MG63 (cell line): ENCODE data around the gene TAGLN2. TPM values are rescaled to one million over a fixed set of nuclear protein-coding genes. Genes with fewer than 3 reads are reported as not detected.

Source experiments
- DNase-seq: peaks from one replicate; pipeline ENCODE4 v3.0.0-alpha.2; 2020
- H3K27me3 ChIP-seq: fragments of 250-450 bp; sonication (Bioruptor Pico); 2 replicates; pipeline ENCODE4 v1.5.1; 2020; ENCODE audit warnings: mild to moderate bottlenecking, moderate library complexity
- H3K36me3 ChIP-seq: fragments of 250-450 bp; sonication (Bioruptor Pico); 2 replicates; pipeline ENCODE4 v1.5.1; 2020; ENCODE audit warnings: mild to moderate bottlenecking, moderate library complexity
- H3K4me3 ChIP-seq: fragments of 250-450 bp; sonication (Bioruptor Pico); 2 replicates; pipeline ENCODE4 v1.5.1; 2020; ENCODE audit warnings: mild to moderate bottlenecking, moderate library complexity
- H3K9me3 ChIP-seq: fragments of 250-450 bp; sonication (Bioruptor Pico); 2 replicates; pipeline ENCODE4 v1.5.1; 2020; ENCODE audit warnings: mild to moderate bottlenecking, moderate library complexity
- total RNA-seq: library from RNA; depleted of rRNA; stranded (reverse); fragments of >200 nt; shearing (Covaris generic); gene quantifications from 2 replicates; pipeline ENCODE4 v1.2.3, GENCODE V29; 2014; ENCODE audit warnings: low replicate concordance

Gene TAGLN2
- total RNA-seq, 1 experiment from 2014 or later, result 1,079 TPM

- no peak for DNase-seq
- Histone ChIP-seq H3K27me3 (0 out of 2 replicates have a peak, but pooled peaks cover 7% of the 10 kb centered on the region), H3K9me3 (no peaks in the 10 kb centered on the region), H3K36me3 (no peaks in the 10 kb centered on the region), H3K4me3 (no peak overlapping the region)
Observed at GRCh38 chr1:159941591-159942560, 16.6 kb upstream of the TAGLN2 start.

DNA sequence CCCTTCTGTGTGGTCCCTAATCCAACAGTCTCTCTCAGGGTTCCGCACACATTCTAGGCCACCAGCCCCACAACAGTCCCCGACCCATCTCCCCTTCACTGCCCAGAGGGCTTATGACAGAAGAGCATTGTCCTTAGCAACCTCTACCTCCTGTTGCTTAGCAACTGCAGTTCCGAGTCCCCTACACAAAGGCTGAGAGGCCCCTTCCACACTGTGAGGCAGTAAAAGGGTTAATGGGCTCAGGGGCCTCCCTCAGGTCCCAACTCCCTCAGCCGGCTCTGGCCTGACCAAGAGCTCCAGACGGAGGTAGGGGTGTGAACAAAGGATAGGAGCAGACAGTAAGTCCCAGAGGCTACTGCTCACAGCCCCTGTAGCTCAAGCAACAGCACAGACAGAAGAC is 15.8 kb upstream of the TAGLN2 start:
- H3K36me3 ChIP-seq, result no peaks in the 10 kb centered on the region
- H3K9me3 ChIP-seq, result no peaks in the 10 kb centered on the region
- no peak for DNase-seq
- 0 out of 2 replicates have a peak, but pooled peaks cover 7% of the 10 kb centered on the region for H3K27me3 ChIP-seq
- H3K4me3 ChIP-seq, result no peak overlapping the region

- H3K4me3 ChIP-seq, result no peak overlapping the region
- DNase-seq, result no peak
- no peaks in the 10 kb centered on the region for H3K36me3 ChIP-seq
- no peaks in the 10 kb centered on the region for H3K27me3 ChIP-seq
- H3K9me3 ChIP-seq, result no peaks in the 10 kb centered on the region
Observed at GRCh38 chr1:159940006-159940620, 14.8 kb upstream of the TAGLN2 start.

GRCh38 chr1:159939678-159940002 is 14.3 kb upstream of the TAGLN2 start:
- no peak overlapping the region for H3K4me3 ChIP-seq
- H3K27me3 ChIP-seq, result no peaks in the 10 kb centered on the region
- no peak for DNase-seq

GRCh38 chr1:159938905-159939677 is 13.8 kb upstream of the TAGLN2 start:
- H3K27me3 ChIP-seq, result no peaks in the 10 kb centered on the region
- no peaks in the 10 kb centered on the region for H3K9me3 ChIP-seq
- no peak for DNase-seq
- H3K36me3 ChIP-seq, result no peaks in the 10 kb centered on the region
- H3K4me3 ChIP-seq, result no peak overlapping the region

More at GRCh38 chr1:159939678-159940002, 14.3 kb upstream of the TAGLN2 start:
- no peaks in the 10 kb centered on the region for H3K9me3 ChIP-seq
- no peaks in the 10 kb centered on the region for H3K36me3 ChIP-seq

DNA sequence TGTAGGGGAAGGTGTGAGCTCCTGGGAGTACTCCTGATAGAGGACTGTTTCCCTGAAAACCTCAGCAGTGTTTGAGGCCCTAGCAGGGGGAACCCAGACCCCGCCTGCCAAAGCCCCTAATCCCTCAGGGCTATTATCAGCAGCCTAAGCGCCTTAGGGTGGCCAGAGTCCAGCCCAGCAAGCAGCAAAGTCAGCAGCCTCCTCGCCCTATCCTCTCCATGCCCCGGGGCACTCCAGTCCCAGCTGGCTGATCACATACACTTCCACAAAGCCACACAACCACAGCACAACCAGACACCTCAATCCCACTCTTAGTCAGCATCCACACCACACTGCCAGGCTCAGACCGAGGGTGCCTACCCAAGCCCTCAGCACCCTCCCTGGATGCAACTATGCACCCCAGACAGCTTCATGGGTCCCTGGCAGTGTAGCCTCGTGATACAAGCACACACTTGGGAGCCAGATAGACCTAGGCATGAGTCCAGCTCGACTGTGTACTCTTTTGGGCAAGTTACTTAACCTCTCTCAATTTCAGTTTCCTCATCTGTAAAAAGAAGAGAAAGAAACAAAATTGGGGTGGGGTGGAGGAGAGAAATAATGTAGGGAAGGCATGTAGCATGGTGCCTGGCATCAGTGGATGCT is 13.0 kb upstream of the TAGLN2 start:
- no peaks in the 10 kb centered on the region for H3K9me3 ChIP-seq
- H3K4me3 ChIP-seq, result no peak overlapping the region
- peak; percentile 39 for DNase-seq
- no peaks in the 10 kb centered on the region for H3K27me3 ChIP-seq
- H3K36me3 ChIP-seq, result no peaks in the 10 kb centered on the region

DNA sequence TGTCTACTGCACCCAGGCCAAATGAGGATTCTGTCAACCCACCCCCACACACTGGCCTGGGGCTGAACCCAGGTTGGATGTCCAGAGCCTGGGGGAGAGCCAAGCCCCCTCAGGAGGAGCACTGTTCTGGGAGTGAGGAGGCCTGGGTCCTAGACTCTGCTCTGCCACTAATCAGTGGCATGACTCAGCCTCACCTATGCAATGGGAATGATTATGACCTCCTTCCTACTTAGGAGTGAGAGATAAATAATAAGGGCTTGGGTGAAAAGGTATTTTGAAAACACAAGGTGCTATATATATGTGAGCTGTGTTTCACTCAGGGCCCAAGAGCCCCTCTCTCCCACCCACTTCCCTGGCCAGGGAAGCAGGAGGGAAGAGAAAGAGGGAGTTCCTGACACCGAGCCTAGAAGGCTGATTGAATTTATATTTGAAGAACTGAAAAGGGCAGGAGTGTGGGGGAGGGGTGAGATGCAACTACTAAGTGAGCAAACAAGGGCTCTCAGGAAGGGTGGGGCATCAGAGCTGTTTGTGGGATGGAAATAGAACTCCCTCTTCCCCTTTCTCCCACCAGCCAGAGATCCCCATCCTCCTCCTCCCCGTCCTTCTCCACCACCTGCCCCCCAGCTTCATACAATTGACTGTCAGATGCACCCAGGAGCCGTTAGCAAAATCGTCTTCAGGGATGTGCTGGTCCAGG is 11.9 kb upstream of the TAGLN2 start:
- no peak overlapping the region for H3K4me3 ChIP-seq
- no peaks in the 10 kb centered on the region for H3K27me3 ChIP-seq
- no peaks in the 10 kb centered on the region for H3K9me3 ChIP-seq
- no peaks in the 10 kb centered on the region for H3K36me3 ChIP-seq
- no peak for DNase-seq

- peak; percentile 64 for DNase-seq
- no peak overlapping the region for H3K4me3 ChIP-seq
- H3K36me3 ChIP-seq, result no peaks in the 10 kb centered on the region
- no peaks in the 10 kb centered on the region for H3K9me3 ChIP-seq
- H3K27me3 ChIP-seq, result no peaks in the 10 kb centered on the region
Observed at GRCh38 chr1:159936273-159936904, 11.1 kb upstream of the TAGLN2 start.

- Histone ChIP-seq H3K27me3 (no peaks in the 10 kb centered on the region), H3K4me3 (no peak overlapping the region), H3K36me3 (no peaks in the 10 kb centered on the region), H3K9me3 (no peaks in the 10 kb centered on the region)
- DNase-seq, result no peak
Observed at GRCh38 chr1:159935719-159936272, 10.5 kb upstream of the TAGLN2 start.

- no peak for DNase-seq
- Histone ChIP-seq H3K36me3 (no peaks in the 10 kb centered on the region), H3K4me3 (no peak overlapping the region), H3K9me3 (no peaks in the 10 kb centered on the region), H3K27me3 (no peaks in the 10 kb centered on the region)
Observed at GRCh38 chr1:159935305-159935704, 10.0 kb upstream of the TAGLN2 start.

DNA sequence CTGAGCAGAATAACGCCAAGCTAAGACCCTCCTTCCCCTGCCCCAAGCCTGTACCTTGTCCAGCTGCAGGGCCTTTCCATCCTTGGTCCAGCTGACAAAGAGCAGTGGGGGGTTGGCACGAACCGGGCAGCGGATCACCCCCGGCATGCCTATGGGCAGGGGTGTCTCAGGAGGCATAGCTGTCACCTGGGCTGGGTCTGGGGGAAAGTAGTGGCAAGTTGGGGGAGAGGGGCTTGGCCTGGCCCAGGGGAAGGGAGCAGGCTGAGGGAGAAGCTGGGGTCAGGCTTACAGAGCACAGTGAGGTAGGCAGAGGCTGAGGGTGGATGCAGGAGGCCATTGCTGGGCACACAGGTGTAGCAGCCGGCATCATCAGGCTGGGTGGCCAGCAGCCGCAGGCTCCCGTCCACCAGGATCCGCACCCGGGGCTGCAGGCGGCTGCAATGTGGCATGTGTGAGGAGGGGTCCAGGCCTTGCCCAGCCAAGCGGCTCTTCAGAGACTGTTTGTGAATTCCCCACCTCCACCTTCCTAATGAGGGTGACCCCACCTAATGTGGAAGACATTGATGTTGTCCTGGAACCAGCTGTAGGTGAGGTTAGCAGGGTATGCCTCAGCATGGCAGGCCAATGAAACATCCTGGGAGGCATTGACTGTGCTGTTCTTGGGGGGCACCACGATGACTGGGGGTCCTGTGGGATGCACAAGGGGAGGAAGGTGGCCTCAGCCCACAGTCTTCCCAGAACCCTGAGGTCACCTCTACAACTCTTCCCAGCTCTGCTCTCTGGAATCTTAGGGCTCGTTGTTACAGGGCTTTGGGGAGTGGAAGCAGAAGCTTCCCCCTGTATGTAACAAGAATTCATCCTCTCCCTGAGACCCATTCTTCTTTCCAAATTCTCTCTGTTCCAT is 9.1 kb upstream of the TAGLN2 start:
- no peaks in the 10 kb centered on the region for H3K36me3 ChIP-seq
- H3K27me3 ChIP-seq, result no peaks in the 10 kb centered on the region
- no peaks in the 10 kb centered on the region for H3K9me3 ChIP-seq
- H3K4me3 ChIP-seq, result no peak overlapping the region
- DNase-seq, result no peak

GRCh38 chr1:159933347-159933746 is 8.0 kb upstream of the TAGLN2 start:
- Histone ChIP-seq H3K9me3 (no peaks in the 10 kb centered on the region), H3K27me3 (no peaks in the 10 kb centered on the region), H3K4me3 (no peak overlapping the region), H3K36me3 (no peaks in the 10 kb centered on the region)
- DNase-seq, result no peak

DNA sequence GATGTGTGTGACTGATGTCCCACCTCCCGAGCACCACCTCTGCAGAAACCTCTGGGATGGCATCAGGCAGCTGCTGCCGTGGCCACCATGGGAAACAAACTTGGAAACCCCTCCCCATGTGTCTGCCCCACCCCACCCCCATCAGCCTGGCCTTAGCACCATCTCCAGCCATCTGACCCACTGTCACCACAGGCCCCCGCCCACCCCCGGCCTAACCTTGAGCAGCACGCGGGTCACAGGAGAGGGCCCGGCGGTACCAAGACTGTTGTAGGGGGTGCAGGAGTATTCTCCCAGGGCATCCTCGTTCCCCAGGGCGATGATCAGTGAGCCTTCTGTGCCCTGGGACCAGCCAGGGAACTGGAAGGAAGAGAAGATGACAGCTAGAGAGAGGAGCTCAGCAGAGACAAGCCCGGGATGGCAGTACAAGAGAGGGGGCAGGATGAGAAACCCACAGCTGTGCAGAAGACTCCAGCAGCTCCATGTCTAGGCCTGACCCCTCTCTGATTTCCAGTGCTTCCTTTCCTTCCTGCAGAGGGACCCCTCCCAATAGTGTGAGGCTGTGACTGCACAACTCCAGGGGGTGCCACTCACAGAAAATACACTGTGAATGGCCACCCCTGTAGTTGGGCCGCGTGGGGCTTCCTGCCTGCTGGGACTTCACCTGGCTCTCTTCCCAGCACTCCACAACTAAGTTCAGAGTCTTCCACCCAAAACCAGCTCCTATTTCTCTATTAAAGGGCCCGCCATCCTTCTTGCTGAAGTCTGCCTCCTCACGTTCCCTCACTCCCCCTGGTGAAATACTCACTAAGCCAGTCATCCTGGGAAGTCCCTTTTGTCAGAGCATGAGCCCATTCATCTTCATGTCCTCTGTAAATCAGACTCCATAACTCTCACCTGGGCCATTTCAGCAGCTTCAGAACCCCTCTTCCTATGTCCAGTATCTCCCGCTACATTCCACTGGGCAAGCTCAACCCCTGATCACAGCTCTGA is 7.3 kb upstream of the TAGLN2 start:
- no peaks in the 10 kb centered on the region for H3K9me3 ChIP-seq
- H3K4me3 ChIP-seq, result no peak overlapping the region
- H3K36me3 ChIP-seq, result no peaks in the 10 kb centered on the region
- no peak for DNase-seq
- no peaks in the 10 kb centered on the region for H3K27me3 ChIP-seq

DNA sequence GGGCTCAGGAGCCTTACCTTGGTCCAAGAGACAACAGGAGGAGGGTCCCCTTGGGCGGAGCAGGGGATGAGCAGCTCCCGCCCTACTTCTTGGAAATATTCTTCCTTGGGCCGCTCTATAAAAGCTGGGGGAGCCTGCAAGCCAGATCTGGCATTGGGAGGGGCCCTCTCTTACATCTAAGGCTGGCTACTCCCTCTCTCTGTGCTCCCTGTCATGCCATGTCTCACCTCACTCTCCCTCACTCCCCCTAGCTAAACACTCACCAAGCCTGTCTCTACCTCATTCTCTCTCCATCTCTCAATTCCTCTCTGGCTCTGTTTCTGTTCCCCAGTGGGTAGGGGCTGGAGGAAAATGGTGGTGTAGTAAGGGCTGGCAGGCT is 6.5 kb upstream of the TAGLN2 start:
- Histone ChIP-seq H3K4me3 (no peak overlapping the region), H3K9me3 (no peaks in the 10 kb centered on the region), H3K27me3 (no peaks in the 10 kb centered on the region), H3K36me3 (no peaks in the 10 kb centered on the region)
- no peak for DNase-seq
